Cerebellar cortex (tissue), 1 donor: ENCODE data around the gene SLC48A1.

ENCODE experiments used
- DNase-seq: peaks from one replicate; pipeline ENCODE4 v3.0.0-alpha.2; 2015; ENCODE audit warnings: low spot score

Gene SLC48A1

GRCh38 chr12:47758834-47759690 is 14.0 kb upstream of the SLC48A1 start, which contains the start of gene RAPGEF3:
Gene RAPGEF3, minus strand, starts transcription at chr12:47758880. Its CDS starts 324 bp downstream, at chr12:47758556.
- peak; percentile 55 for DNase-seq

GRCh38 chr12:47762850-47763465 is 10.1 kb upstream of the SLC48A1 start:
- no peak for DNase-seq

DNA sequence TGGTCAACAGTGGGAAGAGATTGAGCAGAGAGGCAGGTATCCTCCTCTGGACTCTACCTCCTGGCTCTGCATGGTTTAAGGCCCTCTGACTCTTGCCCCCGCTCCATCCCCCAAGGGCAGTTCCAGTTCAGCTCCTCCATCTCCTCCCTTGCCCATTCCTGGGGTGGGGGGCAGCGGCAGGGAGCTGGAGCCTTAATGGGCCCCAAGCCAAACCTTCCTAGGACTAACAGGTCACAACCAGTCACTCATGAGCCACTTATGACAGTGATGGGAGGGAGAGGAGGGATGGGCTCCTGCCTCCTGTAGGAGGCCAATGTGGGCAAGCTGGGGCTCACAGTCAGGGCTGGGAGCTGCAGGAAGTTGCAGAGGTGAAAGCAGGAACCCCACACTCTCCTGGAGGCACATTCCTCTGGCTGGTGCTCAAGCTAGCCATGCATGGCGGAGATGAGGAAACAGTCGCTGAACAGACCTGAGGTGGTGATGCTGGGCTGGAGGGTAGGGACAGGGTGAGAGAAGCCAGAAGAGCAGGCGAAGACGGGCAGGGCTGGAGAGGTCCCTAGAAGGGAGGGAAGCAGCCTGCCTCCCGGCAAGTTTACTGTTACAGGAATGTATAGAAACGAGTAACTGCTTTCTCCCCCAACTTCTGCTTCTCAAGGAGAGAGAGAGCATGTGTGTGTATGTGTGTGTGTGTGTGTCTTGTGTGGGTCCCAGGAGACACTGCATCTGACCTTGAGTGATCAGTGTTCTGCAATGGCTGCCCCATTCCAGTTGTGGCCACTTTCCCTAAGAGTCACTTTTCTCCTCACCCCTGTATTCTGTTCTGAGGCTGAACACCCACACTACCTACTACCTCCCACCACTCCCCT is 9.3 kb upstream of the SLC48A1 start:
- no peak for DNase-seq

- no peak for DNase-seq
These were observed 6.4 kb upstream of the SLC48A1 start for GRCh38 chr12:47766502-47767215.

- DNase-seq: no peak
These were observed 5.8 kb upstream of the SLC48A1 start for GRCh38 chr12:47767216-47767724.

- DNase-seq: no peak
These were observed 4.7 kb upstream of the SLC48A1 start for GRCh38 chr12:47768323-47768811.

GRCh38 chr12:47769234-47770085 is 3.6 kb upstream of the SLC48A1 start:
- no peak for DNase-seq

DNA sequence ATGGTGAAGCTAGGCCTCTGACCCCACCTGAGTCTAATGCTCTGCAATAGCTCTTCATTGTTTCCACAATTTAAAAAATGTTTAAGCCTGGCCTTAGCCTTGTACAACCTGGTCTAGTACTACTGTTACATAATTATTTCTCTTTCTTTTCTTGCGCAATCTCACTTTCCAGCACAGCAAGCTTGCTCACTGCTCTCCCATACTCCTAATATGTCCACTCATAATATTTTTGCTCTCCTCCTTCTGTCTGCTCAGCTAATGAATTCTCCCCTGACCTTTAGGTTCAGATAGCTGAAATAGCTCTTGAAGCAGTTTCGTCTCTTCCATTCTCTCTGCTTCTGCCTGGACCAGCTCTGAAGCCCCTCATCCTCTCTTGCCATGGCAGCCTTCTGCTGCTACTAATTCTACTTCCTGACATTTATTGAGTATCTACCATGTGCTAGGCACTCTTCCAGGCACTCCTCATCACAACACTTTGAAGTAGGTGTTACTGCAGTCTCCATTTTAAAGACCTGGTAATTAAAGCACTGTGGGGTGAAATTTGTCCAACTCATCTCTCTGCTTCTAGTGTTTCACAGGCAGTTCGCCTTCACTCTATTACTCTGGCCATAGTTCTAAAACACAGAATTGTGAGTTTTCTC is 2.8 kb upstream of the SLC48A1 start:
- no peak for DNase-seq

GRCh38 chr12:47771304-47771703 is 1.7 kb upstream of the SLC48A1 start:
- DNase-seq: no peak

- no peak for DNase-seq
These were observed 861 bp upstream of the SLC48A1 start for GRCh38 chr12:47772094-47772660.

GRCh38 chr12:47772738-47773061 is 338 bp upstream of the SLC48A1 start:
- DNase-seq: no peak

DNA sequence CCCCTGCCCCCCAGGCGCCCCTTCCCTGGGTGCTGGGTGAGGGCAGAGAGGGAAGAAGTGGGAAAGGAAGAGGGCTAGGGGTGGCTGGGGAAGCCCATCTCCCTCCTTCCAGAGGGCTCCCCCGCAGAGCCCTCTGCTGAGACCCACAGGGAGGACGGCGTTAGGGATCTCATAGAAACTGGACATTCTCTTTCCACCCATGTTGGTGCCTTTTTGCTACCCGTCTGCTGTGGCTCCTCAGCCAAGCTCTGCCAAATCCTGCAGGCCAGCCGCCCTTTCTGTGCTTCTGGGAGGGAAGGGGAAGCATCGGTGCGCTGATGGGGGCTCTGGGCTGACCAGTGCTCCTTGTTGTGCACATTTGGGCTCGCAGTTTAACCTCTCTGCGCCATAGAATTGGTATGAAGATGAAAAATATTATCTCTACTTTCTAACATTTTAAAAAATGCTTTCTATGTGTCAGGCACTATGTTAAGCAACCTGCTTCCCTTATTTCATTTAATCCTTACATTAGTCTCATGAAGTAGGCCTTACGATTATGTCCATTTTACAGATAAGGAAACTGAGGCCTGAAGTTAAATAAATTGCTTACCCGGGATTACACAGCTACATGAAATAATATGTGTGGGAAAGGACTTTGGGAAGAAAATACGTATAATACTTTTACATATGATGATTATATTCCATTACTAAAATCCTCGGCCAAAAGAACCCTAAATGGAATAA is 981 bp downstream of the SLC48A1 start:
- no peak for DNase-seq

DNA sequence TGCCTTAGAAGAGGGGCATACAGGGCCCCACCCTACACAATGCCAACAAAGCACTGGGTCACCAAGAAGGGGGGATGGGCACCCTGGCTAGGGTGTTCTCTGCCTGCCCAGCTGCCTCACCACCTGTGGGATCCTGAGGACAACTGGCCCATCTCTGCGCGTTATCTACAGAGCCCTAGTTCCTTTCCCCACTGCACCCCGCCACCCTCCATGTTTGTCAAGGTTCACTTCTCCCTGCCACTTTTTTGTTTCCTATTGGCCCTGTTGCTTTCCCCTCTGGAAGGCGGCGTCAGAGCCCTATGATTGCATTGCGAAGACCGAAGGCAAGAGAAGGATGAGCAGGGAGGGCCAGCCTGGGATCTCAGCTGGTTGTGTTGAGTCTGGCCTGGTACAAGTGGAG is 1.6 kb downstream of the SLC48A1 start:
- DNase-seq: no peak

- DNase-seq: peak; percentile 22
These were observed 2.3 kb downstream of the SLC48A1 start for GRCh38 chr12:47775100-47775911.

GRCh38 chr12:47776471-47777143 is 3.6 kb downstream of the SLC48A1 start:
- DNase-seq: no peak

DNA sequence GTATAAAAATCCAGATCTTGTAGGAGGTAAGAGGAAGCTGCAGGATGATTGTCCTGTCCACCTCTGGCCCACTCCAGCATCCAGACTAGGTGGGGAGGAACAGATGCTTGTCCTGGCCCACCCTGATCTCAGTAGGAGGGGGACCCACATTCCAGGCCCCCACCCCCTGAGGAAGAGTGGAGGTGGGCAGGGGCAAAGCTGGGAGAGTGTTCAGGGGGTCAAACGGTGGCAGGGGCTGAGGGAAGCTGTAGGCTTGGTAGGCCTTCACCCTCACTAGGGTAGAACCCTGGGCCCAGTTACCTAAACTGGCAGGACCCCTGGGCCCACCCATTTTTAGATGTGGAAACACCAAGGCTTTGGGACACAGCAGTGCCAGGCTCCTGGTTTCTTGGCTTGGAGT is 4.1 kb downstream of the SLC48A1 start:
- DNase-seq: no peak

DNA sequence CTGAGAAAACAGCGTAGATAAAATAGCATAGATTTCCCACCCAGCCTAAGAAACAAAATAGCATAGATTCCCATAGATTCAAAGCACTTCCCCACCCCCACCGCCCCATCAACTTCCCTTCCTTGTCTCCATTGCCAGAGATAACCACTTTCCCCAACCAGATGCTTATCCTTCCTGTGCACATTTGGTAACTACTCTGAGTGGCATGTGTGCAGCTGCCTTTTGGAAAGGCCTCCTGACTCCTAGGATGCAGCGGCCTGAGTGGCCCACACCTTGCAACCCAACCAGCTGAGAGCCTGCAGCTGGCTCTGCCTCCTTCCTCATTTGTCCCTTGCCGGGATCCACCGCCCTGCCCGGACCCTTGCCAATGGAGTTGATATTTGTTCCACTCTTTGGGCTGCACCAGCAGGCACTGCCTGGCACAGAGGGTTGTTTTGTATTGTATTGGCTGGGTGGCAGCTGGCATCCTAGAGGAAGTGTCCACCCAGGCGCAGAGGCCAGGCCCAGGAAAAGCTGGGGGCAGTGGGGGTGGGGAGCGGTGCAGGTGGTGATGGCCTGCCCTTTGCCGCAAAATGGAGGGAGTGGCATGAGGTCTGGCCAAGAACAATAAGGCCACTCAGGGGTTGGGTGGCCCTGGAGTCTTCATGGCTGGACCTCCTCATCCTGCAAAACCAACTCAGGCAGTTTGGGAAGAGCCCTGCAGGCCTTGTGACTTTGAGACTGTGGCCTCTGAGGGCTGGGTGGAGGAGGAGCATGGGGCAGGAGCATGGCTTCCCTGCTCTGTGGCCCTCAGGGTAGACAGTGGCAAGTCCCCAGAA is 4.9 kb downstream of the SLC48A1 start:
- DNase-seq: no peak
